ENCODE results near the gene GARNL3.

GARNL3 gene

DNA sequence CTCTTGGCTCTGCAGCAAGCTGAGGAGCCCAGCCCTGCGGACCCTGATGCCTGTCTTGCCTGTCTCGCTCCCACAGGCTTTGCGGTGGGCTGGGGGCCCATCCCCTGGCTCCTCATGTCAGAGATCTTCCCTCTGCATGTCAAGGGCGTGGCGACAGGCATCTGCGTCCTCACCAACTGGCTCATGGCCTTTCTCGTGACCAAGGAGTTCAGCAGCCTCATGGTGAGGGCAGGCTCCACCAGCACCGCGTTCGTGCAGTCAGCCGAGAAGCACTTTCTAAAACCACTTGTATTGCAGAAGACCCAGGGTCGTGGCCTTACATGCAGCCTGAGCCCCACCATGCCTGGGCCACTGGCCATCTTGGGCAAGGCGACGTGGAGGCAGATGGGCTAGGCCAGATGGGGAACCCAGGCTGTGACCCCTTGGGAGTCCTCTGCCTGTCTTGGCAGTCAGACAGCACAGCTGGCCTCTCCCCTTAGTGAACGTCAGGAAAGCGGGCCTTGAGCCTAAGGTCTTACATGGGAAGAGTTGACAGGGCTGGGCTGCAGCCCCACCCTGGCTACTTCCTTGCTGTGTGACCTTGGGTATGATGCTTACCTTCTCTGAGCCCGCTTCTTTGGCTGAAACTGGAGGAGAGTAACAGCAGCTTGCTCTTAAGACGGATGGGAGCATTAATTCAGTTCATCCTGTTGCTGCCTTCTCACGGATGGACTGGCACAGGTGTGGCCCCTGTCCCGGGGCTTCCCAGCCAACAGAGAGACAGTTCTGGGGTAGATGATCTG is 141.0 kb downstream of the GARNL3 start:
- DNase-seq (ENCODE audit: low spot score): no peak

DNA sequence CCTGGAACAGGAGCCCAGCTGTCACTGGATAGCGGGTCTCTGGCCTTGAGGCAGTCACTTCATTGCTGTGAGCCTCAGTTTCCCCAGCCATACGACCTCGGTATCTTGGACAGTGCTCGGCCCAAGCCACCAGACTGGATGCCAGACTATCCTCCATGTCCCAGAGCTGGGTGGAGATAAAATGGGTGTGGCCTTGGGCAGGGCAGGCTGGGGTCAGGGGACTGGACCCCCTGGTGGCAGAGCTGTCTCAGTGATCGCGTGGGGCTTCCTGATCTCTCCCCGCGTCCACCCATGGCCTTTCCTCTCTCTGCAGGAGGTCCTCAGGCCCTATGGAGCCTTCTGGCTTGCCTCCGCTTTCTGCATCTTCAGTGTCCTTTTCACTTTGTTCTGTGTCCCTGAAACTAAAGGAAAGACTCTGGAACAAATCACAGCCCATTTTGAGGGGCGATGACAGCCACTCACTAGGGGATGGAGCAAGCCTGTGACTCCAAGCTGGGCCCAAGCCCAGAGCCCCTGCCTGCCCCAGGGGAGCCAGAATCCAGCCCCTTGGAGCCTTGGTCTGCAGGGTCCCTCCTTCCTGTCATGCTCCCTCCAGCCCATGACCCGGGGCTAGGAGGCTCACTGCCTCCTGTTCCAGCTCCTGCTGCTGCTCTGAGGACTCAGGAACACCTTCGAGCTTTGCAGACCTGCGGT is 142.4 kb downstream of the GARNL3 start:
- no peak for DNase-seq (ENCODE audit: low spot score)

DNA sequence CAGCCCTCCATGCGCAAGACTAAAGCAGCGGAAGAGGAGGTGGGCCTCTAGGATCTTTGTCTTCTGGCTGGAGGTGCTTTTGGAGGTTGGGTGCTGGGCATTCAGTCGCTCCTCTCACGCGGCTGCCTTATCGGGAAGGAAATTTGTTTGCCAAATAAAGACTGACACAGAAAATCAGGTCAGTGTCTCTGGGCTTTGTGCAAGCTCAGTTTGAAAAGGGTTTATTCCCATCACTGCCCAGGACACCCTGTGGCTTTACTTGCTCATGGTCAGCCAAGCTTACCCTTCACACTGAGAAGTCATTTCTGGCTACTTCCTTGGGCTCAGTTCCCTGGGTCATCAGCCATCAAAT is 142.9 kb downstream of the GARNL3 start:
- DNase-seq (ENCODE audit: low spot score): no peak

DNA sequence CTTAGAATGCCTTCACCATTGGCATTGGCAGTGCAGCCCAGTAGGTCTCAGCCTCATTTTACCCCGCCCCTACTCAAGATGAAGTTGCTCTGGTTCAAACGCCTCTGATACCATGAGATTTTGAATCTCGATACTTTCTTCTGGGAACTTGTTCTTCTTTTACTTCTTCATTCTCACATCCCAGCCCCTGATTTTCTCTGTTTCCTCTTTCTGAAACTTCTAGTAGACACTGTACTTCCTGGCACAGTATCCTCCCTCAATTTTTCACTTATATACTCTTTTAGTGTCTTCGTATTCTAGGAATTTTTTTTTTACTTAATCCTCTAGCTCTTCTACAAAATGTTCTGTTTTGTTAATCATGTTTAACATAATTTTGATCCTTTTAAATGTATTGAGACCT is 146.5 kb downstream of the GARNL3 start:
- DNase-seq (ENCODE audit: low spot score): no peak

DNA sequence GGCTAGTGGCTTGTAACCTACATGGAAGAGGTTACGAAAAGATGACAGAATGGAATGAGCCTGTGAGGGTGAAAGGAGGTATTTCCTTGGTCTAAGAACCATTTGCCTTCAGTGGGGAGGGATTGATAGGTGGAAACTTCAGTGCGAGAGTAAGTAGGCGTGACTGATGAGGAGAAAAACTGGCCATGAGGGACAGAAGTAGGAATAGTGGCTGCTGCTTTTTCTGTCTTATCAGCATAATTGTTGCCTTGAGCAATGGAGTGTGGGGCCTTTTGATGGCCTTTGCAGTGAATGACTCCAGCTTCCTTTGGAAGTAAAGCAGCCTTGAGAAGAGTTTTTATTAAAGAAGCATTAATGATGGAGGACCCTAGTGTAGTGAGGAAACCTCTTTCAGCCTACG is 150.6 kb downstream of the GARNL3 start:
- no peak for DNase-seq (ENCODE audit: low spot score)

DNA sequence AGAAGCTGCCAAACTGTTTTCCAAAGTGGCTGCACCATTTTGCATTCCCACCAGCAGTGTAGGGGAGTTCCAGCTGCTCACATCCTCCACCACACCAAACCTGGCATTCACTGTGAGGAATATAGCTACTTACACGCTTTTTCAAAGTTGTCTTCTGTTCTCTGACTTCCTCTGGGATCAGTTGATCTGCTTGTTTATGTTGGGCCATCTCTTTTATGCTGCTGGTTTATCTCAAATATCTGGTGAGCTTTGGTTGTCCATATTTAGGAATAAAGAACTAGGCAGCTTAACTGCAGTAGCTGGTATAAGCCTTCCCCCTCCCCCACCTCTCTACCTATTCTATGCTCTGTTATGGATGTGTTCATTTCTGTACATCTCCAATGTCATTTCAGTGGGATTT is 151.1 kb downstream of the GARNL3 start:
- DNase-seq (ENCODE audit: low spot score): no peak

DNA sequence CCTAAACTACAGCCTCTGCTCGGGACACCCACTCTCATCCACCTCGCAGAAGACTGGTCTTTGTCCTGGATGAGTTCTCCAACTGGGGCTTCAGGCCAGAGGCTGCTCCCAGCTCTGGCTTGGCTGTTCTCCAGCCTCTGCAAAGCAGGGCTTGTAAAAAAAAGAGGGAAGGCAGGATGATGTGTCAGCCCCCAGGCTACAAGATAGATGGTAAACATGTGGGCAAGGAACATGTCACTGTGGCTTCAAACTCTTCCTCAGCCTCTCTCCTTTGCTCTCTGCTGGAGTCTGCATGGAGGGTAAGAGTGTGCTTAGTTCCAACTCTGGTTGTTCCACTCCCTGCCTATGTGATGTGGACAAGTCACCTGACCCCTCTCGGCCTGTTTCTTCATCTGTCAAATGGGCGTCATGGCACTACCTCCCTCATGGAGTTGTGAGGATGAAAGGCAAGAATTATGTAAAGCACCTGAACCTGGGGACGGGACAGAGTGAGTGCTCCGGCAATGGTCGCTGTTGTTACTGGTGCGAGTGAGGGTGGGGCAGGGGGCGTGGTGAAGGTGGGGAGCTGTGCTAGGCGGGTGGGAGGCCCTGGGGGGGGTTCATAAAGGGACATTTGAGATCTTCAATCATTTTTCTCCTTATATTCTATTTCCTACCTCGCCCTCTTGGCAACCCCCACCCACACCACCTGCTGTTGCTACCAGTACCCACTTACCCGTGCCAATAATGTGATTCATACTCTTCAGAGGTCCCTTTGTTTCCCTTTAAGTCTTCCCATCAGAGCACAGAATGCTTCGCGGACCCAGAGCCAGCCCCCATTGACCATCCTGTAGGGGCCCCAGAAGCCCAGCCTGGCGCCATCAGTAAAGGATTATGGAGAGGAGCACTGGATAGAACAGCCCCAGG is 152.8 kb downstream of the GARNL3 start:
- no peak for DNase-seq (ENCODE audit: low spot score)

DNA sequence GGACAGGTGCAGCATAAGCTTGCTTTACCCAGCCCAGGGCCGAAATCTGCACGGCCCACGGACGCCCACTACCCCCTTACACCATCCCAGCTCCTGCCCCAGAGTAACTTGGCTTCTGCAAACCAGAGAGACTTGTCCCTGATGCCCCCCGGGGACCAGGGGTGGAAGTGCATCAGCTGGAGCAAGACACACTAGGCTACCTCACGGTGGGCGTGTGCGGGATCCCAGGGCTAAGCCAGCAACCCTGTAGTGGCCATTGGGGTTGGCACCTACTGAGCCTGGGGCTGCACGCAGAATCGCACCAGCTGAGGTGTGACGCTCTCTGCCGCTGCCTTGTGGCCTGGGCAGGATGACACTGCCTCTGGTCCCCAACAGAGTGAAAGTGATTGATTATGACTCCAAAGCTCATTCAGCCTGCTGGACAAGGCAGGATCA is 153.5 kb downstream of the GARNL3 start:
- peak; percentile 79 for DNase-seq (ENCODE audit: low spot score)

DNA sequence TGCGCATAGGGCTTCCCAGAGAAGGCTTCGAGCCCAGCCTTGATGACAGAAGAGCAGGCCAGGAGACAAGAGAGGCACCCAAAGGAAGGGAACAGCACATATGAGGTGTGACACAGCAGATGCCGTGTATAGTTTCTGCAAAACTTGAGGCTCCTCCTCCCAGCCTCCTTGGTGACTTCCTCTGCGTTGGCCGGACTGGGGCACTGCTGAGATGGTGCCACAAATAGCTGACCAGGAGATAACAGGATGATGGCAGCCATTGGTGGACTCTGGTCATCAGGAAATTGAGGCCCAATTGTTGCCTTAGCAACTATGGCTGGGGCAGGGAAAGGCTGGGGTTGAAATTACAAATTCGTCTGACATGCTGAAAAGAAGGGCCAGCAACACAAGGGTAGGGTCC is 154.8 kb downstream of the GARNL3 start:
- no peak for DNase-seq (ENCODE audit: low spot score)

DNA sequence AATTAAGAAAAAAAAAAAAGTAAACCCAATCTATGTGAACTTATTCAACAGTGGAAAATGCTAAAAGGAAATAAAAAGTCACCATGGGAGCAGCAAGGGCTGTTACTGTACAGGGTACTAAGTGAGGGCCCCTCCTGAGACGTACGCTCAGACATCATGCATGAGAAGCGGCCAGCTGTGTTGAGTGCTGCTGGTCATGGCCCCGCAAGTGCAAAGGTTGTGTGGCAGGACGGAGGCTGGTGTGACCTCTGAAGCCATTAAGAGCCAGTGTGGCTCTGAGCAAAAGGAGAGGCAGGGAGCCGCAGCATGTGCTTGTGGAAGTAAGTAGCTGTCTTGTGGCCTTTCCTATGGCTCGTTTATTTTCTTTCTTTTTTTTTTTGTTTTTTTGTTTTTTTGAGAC is 156.5 kb downstream of the GARNL3 start:
- DNase-seq (ENCODE audit: low spot score): no peak

DNA sequence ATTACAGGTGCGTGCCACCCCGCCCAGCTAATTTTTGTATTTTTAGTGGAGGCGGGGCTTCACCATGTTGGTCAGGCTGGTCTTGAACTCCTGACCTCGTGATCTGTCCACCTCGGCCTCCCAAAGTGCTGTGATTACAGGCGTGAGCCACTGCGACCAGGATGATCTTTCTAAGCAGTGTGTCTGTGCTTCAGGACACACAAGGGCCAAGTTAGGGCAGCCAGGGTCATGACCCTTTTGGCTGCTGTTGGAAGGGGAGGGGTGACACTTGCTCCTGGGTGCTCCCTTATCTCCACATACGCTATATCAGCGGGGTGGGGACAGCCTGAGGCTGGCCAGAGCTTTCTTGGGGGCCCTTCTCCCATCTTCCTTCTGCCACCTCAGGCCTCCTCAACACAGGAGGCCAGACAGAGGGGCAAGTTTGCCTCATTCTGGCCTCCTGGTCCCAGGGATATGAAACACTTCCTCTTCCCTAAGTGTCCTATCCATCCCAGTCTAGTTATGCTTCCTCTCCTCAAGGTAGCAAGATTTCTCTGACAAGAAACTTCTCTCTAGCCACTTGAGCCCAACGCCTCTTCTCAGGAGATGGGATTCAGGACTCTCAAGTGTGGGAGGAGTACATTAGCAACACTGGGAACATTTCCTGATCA is 157.7 kb downstream of the GARNL3 start:
- no peak for DNase-seq (ENCODE audit: low spot score)

DNA sequence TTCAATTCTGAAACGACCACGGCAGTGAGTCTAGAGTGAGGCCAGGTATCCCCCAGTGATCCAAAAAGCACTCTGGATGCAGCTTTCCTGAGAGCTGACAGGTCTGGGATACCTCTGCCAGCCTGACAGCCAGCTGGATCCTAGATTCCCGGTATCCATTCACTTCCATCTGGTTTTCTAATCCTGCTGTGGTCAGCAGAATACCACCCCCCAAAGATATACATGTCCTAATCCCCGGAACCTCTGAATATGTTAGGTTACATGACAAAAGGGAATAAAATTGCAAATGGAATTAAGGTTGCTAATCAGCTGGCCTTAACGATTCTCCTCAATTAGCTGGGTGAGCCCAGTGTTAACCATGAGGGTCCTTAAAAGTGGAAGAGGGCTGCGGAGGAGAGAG is 158.2 kb downstream of the GARNL3 start:
- DNase-seq (ENCODE audit: low spot score): no peak

DNA sequence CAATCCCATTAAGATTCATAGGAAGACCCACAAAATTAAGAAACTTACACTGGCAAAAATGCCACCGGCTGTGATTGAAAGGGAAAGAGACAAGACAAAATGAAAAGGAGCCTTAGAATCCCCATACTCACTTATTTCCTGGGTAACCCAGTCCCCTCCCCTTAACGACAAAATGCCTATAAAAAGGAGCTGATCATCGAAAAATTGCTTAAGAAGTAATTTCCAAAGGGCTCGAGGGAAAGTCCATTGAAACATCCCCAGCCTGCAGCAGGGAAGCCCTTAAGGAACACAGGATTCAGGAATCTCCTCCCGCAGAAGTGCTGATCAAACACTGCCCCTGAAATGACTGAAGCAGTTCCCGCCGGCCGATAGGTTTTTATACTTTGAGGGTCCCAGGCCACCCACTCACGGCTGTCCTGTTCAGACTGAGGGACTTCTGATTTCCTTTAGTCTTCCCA is 158.9 kb downstream of the GARNL3 start:
- no peak for DNase-seq (ENCODE audit: low spot score)

DNA sequence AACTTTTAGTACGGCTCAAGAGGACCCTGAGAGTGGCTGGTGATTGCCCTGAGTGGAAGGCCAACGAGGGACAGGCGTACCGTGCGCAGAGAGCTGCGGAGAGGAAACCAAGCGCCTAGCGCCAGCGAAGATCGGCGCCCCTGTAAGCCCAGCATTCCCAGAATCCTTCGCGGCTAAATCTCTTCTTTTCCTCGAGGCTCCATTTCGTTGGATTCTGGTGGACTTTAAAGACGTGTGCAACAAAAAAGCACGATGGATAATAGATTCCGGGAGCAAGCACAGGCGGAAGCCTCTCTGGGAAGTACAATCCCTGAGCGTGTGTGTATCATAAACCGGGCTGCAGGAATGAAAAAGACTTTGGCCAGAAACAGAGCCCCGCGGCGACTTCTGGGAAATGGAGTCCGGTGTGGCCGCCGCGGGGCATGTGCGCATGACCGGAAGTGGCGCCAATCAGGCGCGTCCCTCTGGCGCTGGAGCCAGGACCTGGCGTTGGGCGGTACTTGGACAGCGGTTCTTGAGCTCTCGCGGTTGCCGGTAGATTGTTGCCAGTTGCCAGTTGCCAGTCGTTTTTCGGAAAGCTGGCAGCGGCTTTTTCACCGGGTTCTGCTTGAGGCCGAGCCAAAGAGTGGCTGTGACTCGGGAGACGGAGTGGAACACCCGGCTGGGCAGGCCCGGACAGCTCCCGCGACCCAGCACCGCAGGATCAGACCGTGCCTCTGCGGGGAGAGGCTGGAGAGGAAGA is 159.5 kb downstream of the GARNL3 start, which contains the start of gene ZNF79:
ZNF79 (plus strand) TSS at position 449 of the 742 bp plus-strand sequence. CDS start 406 bp downstream, outside the sequence.
- peak; percentile 92 for DNase-seq (ENCODE audit: low spot score)

DNA sequence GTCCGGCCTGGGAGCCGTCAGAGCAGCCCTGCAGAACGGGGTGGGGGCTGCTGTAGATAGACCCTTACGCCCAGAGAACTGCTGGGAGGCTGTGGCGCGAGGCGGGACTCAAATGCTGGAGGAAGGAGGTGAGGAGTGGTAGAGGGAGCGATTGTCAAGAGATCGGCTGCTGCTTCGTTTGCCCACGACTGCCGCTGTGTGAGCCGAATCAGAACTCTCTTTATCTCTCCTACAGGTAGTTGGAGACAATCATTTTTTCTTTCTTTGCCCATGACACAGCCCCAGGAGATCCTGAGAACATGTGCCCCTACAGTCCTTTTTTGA is 160.1 kb downstream of the GARNL3 start:
- peak; percentile 44 for DNase-seq (ENCODE audit: low spot score)

DNA sequence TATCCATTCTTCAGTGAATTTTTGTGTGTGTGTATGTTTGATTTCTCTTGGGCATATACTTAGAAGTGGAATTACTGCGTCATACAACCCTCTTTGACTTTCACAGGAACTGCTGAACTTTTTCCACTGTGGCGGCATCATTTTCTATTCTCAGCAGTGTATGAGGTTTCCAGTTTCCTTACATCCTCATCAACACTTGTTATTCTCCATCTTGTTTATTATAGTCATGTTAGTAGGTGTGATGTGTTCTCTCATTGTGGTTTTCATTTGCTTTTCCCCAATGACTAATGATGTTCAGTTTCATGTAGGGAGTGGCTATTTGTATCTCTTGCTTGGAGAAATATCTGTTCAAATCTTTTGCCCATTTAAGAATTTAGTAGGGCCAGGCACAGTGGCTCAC is 162.2 kb downstream of the GARNL3 start:
- DNase-seq (ENCODE audit: low spot score): no peak

DNA sequence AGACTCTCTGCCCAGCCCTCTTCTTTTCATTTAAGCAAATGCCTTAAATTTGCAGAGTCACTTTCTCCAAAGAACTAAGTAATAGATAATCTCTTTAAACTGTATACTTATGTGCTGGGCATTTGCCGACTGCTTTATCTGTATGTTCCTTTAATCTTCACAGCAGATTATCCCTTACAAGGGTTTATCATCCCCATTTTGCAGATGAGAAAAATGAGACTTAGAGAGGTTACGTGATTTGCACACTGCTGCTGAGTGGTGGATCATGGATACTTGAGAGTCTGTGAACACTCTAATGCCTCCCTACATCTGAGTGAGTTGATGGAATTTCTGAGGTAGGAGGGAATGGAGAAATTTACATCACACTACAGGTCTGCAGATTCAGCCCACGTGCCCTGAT is 163.8 kb downstream of the GARNL3 start:
- no peak for DNase-seq (ENCODE audit: low spot score)

DNA sequence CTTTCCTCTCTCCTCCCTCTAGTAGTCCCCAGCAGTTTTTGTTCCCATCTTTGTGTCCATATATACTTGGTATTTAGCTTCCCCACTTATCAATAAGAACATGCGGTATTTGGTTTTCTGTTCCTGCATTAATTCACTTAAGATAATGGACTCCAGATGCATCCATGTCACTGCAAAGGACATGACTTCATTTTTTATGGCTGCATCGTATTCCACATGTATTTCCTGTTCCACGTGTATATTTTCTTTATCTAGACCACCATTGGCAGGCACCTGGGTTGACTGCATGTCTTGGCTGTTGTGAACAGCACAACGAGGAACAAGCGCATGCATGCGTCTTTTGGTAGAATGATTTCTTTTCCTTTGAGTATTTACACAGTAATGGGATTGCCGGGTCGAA is 165.8 kb downstream of the GARNL3 start:
- DNase-seq (ENCODE audit: low spot score): no peak

DNA sequence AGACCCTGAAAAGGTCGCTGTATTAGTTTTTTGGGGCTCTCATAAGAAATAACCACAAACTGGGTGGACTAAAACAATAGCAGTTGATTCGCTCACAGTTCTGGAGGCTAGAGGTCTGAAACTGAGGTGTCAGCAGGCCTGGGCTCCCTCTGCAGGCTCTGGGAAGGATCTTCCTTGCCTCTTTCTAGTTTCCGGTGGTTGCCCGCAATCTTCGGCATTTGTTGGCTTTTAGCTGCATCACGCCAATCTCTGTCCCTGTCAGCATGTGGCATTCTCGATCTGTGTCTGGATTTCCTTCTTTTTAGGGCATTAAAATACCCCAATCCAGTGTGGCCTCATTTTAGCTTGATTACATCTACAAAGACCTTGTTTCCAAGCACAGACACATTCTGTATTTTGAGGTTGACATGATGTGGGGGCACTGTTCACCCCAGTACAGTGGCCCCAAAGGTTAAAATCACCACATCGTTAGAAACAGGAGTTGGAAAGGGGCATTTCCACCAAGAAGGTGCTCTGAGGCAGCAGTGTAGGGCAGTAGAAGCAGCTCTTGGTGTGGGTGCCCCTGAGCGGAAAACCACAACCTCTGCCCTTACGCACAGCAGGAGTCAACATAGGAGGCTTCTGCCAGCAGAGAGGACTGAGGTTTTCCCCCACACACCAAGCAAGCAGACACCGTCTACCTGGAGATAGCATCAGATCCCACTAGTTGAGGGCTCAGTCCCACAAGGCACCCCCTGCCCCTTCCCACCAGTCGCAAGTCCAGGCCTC is 173.1 kb downstream of the GARNL3 start:
- no peak for DNase-seq (ENCODE audit: low spot score)

DNA sequence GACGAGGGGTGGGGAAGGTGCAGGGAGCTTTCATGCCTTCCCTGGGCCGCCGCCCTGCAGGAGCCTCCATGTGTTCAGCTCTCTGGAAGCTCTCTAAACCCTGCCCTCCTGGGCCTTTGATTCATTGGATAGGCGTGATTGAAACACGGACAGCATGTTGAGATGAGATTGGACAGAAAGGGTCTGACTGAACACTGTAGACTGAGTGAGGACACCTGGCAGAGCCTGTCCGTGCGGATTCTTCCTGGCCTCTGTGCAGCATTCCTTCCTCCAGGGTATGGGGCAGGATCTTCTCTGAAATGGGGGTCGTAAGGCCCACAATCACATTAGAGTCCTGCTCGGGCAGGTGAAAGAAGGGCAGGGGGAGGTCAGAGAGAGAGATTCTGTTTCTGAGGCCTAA is 173.8 kb downstream of the GARNL3 start:
- DNase-seq (ENCODE audit: low spot score): no peak

All from HuH-7.5 (cell line).